M059J (cell line): ENCODE results near the gene USP8. TPM values are rescaled to one million over a fixed set of nuclear protein-coding genes. Genes with fewer than 3 reads are reported as not detected.
"Not testable (repeated sequence)": the region's sequence is repeated elsewhere in the genome, so short reads cannot be mapped to it uniquely, and the experiment has no call there.

ENCODE experiments used
- DNase-seq: peaks from one replicate; pipeline ENCODE4 v3.0.0-alpha.2; 2012; ENCODE audit warnings: low read depth
- total RNA-seq: library from RNA; depleted of rRNA; stranded (reverse); fragments of >200 nt; shearing (Covaris generic); gene quantifications from 2 replicates; pipeline ENCODE4 v1.2.3, GENCODE V29; 2014

Gene USP8
- total RNA-seq, 1 experiment from 2014 or later = 44.1 TPM

DNA sequence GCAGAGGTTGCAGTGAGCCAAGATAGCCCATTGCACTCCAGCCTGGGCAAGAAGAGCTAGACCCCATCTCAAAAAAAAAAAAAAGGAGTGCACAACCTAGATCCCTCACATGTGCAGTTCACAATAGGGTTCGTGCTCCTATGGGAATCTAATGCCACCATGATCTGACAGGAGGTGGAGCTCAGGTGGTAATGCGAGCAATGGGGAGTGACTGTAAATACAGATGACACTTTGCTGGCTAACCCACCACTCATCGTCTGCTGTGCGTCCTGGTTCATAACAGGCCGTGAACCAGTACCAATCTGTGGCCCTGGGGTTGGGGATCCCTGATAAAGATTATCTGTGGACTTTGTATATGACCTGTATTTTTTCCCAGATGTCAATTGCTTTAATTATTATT is 16.7 kb downstream of the USP8 start:
- no peak for DNase-seq

- no peak for DNase-seq
These were observed 28.7 kb downstream of the USP8 start for GRCh38 chr15:50452927-50453326.

DNA sequence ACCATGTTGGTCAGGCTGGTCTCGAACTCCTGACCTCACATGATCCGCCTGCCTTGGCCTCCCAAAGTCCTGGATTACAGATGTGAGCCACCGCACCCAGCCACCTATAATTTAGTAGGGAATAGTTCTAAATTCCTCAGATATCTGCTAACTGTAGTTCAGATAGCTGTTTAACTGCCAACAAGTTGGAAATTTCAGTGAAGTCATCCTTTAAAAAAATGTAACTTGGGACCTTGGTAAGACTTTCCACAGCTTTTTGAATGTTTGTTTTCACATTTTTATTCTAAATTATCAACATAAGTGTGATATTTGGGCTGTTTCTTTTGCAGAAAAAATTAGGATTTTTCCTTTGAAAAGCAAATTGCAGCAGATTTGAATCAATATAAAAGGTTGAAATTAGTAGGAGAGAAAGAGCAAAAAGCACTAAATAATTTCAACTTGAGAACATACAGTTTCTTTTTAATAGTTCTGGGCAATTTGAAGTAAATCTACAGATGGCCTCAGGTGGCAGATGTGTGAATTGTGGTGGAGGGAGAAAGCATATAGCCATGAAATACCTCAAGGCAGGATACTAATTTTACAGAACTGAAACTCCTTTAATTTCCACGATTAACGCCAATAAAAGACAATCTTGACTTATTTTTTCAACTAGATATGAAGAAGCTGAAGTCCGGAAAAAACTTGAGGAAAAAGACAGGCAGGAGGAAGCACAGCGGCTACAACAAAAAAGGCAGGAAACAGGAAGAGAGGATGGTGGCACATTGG is 34.3 kb downstream of the USP8 start:
- no peak for DNase-seq

- DNase-seq = peak; percentile 7
These were observed 39.5 kb downstream of the USP8 start for GRCh38 chr15:50463423-50464358.

- no peak for DNase-seq
These were observed 46.9 kb downstream of the USP8 start for GRCh38 chr15:50471072-50471471.

DNA sequence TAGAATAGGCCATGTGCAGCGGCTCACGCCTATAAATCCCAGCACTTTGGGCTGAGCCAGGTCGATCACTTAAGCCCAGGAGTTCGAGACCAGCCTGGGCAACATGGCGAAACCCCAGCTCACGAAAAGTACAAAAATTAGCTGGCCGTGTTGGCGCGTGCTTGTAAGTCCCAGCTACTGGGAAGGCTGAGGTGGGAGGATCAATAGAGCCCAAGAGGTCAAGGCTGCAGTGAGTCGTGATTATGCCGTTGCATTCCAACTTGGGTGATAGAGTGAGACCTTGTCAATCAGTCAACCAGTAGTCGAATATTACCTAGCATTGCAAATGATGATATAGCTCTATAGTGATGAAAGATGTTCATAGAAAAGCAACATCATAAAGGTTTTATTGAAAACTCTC is 51.9 kb downstream of the USP8 start:
- no peak for DNase-seq

DNA sequence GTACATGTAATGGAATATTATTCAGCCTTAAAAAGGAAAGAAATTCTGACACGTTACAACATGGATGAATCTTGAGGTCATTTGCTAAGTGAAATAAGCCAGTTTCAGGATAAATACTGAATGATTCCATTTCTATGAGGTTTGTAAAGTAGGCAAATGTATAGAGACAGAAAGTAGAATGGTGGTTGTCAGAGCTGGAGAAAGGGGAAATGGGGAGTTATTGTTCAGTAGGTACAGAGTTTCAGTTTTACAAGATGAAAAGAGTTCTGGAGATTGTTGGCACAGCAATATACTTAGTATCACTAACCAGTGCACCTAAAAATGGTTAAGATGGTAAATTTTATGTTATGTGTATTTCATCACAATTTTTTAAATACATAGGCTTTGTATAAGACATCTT is 60.6 kb downstream of the USP8 start:
- no peak for DNase-seq

DNA sequence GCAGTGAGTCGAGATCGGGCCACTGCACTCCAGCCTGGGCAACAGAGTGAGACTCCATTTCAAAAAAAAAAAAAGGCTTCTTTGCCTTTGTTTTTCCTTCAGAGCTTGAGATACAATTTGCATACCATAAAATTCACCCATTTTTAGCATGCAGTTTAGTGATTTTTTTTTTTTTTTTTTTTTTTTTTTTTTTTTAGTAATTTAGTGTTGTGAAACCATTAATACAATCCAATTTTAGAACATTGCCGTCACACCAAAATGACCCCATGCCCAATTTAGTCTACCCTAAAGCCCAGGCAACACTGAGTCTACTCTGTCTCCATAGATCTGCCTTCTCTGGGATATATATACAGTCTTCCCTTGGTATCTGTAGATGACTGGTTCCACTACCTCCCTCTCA is 61.2 kb downstream of the USP8 start:
- no peak for DNase-seq

DNA sequence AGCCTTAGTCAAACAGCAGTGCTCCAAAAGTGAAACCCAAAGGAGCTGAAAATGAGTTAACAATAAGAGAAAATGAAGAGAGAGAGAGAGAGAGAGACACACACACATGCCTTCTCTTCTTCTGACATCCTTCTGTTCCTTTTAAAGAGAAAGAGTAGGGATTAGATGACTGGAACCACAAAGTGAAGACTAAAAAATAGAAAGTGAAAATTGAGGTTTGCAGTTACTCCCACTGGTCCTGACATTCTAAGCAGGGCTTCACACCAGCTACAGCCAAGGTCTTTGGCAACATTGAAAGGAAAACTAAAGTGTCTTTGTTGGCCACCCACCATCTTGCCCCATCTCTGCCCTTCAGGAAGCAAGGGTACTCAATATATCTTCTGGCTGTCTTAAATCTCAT is 63.1 kb downstream of the USP8 start:
- no peak for DNase-seq

- no peak for DNase-seq
These were observed 69.4 kb downstream of the USP8 start for GRCh38 chr15:50493625-50494024.

GRCh38 chr15:50494547-50494946 is 70.3 kb downstream of the USP8 start:
- not testable (repeated sequence) for DNase-seq

GRCh38 chr15:50496692-50497091 is 72.5 kb downstream of the USP8 start:
- DNase-seq = no peak

DNA sequence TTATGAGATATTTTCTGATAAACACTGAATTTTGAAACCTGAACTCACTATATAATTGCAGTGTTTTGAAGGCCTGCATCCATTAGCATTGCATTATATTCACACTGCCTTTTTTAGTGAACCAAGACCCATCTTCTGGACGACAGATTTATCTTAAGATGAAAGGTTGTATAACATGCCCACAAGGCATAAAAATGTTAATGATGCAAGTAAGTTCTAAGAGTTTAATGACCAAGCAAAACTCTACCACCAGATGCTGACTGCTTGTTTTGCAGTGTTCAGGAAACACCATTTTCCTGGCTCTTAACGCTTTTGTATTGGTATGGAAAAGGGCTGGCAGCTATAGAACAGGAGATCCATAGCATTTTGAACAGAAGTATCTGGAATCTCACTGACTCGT is 76.1 kb downstream of the USP8 start:
- no peak for DNase-seq

GRCh38 chr15:50501815-50502214 is 77.6 kb downstream of the USP8 start:
- no peak for DNase-seq

DNA sequence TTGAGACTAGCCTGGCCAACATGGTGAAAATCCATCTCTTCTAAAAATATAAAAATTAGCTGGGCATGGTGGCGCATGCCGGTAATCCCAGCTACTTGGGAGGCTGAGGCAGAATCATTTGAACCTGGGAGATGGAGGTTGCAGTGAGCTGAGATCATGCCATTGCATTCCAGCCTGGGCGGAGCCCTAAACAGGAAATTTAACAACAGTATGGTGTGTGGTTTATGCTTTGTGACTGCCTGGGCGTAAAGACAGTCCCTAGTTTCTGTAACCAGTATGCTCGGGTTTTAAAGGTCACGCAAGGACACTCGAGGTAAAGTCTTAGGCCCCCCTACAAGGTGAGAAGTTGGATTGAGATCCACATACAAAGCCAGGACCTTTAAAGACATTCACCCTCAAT is 78.9 kb downstream of the USP8 start:
- no peak for DNase-seq

- not testable (repeated sequence) for DNase-seq
These were observed 81.5 kb downstream of the USP8 start for GRCh38 chr15:50505656-50506055.

GRCh38 chr15:50506121-50506520 is 81.9 kb downstream of the USP8 start:
- DNase-seq = no peak

GRCh38 chr15:50513001-50513400 is 88.8 kb downstream of the USP8 start:
- no peak for DNase-seq

DNA sequence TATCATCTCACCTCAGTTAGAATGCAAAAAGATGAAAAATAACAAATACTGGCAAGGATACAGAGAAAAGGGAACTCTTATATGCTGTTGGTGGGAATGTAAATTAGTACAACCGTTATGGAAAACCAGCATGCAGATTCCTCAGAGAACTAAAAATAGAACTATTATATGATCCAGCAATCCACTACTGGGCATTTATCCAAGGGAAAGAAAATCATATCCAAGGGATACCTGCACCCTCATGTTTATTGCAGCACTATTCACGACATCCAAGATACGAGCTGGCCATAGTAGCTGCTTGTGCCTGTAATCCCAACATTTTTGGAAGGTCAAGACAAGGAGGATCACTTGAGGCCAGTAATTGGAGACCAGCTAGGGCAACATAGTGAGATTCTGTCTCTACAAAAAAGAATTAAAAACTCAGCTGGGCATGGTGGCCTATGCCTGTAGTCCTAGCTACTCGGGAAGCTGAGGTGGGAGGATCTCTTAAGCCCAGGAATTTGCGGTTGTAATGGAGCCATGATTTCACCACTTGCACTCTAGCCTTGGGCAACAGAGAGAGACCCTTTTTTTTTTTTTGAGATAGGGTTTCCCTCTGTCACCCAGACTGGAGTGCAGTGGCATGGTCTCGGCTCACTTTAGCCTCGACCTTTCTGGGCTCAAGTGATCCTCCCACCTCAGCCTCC is 95.7 kb downstream of the USP8 start:
- DNase-seq = peak; percentile 49

DNA sequence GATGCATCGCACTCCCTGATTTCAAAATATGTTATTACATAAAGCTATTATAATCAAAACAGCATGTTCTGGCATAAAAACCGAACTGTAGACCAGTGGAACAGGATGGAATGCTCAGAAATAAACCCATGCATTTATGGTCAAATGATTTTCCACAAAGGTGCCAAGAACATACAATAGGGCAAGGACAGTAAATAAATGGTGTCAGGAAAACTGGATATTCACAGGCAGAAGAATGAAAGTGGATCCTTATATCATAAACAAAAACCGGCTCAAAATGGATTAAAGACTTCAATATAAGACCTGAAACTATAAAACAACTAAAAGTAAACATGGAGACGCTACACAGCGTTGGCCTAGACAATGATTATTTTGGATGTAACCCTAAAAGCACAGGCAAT is 99.6 kb downstream of the USP8 start:
- no peak for DNase-seq

GRCh38 chr15:50531163-50531562 is 107.0 kb downstream of the USP8 start:
- no peak for DNase-seq

DNA sequence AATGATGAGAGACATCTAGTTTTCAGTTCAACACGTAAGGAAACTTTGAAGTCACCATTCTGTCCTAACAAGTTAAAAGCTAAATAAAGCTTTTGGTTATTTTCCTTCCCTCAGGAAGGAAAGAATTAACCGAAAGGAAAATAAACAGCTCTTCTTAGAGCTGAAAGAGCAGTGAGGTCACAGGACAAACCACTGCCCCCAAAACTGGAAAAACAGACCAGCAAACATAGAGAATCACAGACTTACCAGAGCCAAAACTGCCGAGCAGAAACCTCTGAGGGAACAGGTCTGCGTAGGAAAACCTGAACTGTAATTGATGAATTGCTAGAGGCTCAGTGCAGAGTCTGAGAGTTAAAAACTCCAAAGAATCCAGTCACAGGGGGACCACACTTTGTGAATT is 107.6 kb downstream of the USP8 start:
- DNase-seq = no peak

- no peak for DNase-seq
These were observed 118.6 kb downstream of the USP8 start for GRCh38 chr15:50542887-50543210.
